MCF 10A (cell line): ENCODE data around the gene RNASEH2B. TPM values are rescaled to one million over a fixed set of nuclear protein-coding genes. Genes with fewer than 3 reads are reported as not detected.

Experiments
- BruUV-seq: library from RNA; stranded (reverse); fragments of 400-500 nt; replicated peaks from 2 replicates; lab custom pipeline; 2021; lab: Mats Ljungman, UMichigan
- CTCF ChIA-PET: fragments of 300-600 bp; sonication (Branson Sonifier 250); formaldehyde crosslinking; extraction: SDS; loops from one replicate; lab custom pipeline; 2021; ENCODE audit warnings: antibody characterized with exemption, inconsistent platforms; lab: Yijun Ruan, JAX
- POLR2A ChIA-PET: fragments of 300-600, 350-650 bp; sonication (Branson Sonifier 250); formaldehyde crosslinking; extraction: SDS; loops from one replicate; lab custom pipeline; 2020; ENCODE audit warnings: antibody characterized with exemption, inconsistent platforms; lab: Yijun Ruan, JAX
- DNase-seq: peaks from one replicate; pipeline ENCODE4 v3.0.0-alpha.2; 2018; ENCODE audit not compliant: unreplicated experiment
- H3K27ac Mint-ChIP-seq: one replicate; pipeline ENCODE4 v1.8.0; 2022; ENCODE audit warnings: mild to moderate bottlenecking, low read depth, mixed read lengths; ENCODE audit not compliant: unreplicated experiment
- H3K27me3 Mint-ChIP-seq: one replicate; pipeline ENCODE4 v1.8.0; 2022; ENCODE audit warnings: mixed read lengths; ENCODE audit not compliant: insufficient read depth, unreplicated experiment
- H3K36me3 Mint-ChIP-seq: one replicate; pipeline ENCODE4 v1.8.0; 2022; ENCODE audit warnings: mild to moderate bottlenecking, moderate library complexity, mixed read lengths; ENCODE audit not compliant: insufficient read depth, unreplicated experiment
- H3K4me1 Mint-ChIP-seq: one replicate; pipeline ENCODE4 v1.8.0; 2022; ENCODE audit warnings: mixed read lengths; ENCODE audit not compliant: insufficient read depth, unreplicated experiment
- H3K4me3 Mint-ChIP-seq: one replicate; pipeline ENCODE4 v1.8.0; 2022; ENCODE audit warnings: mild to moderate bottlenecking, moderate library complexity, mixed read lengths; ENCODE audit not compliant: unreplicated experiment
- H3K9me3 Mint-ChIP-seq: one replicate; pipeline ENCODE4 v1.8.0; 2022; ENCODE audit warnings: mixed read lengths; ENCODE audit not compliant: unreplicated experiment
- CTCF ChIP-seq: fragments of 200-600 bp; IDR thresholded peaks from one replicate; pipeline ENCODE4 v1.8.0; 2022; ENCODE audit warnings: antibody characterized with exemption, mild to moderate bottlenecking; ENCODE audit not compliant: unreplicated experiment
- intact Hi-C: fragments of 100-400 bp; cut with micrococcal nuclease; formaldehyde crosslinking; loops from 2 replicates; pipeline ENCODE4 v1.14.1; 2022
- total RNA-seq: library from RNA; stranded (reverse); gene quantifications from 2 replicates; pipeline ENCODE4 v1.2.3, GENCODE V29; 2022

The RNASEH2B gene
- total RNA-seq, 1 experiment from 2014 or later: 53.3 TPM

GRCh38 chr13:50867637-50867945 lies 42.0 kb upstream of the RNASEH2B start:
- H3K9me3 Mint-ChIP-seq: no peaks in the 10 kb centered on the region
- intact Hi-C loops: no loop called here
- no peak overlapping the region for H3K4me3 Mint-ChIP-seq
- ChIA-PET CTCF (no interaction called here), POLR2A (no interaction called here)
- no TSS peak for BruUV-seq
- H3K27ac Mint-ChIP-seq: no peak overlapping the region
- no peak for DNase-seq
- no peaks in the 10 kb centered on the region for H3K36me3 Mint-ChIP-seq
- peaks cover 15% of the 10 kb centered on the region for H3K27me3 Mint-ChIP-seq
- no peaks in the 10 kb centered on the region for H3K4me1 Mint-ChIP-seq
- no peak for TF ChIP-seq CTCF

- intact Hi-C loops: no loop called here
- no TSS peak for BruUV-seq
- H3K27me3 Mint-ChIP-seq: peaks cover 15% of the 10 kb centered on the region
- H3K9me3 Mint-ChIP-seq: no peaks in the 10 kb centered on the region
- no peaks in the 10 kb centered on the region for H3K36me3 Mint-ChIP-seq
- no peak for DNase-seq
- ChIA-PET CTCF (no interaction called here), POLR2A (no interaction called here)
- H3K27ac Mint-ChIP-seq: no peak overlapping the region
- TF ChIP-seq CTCF: no peak
- H3K4me3 Mint-ChIP-seq: no peak overlapping the region
- no peaks in the 10 kb centered on the region for H3K4me1 Mint-ChIP-seq
Observed at GRCh38 chr13:50871405-50871804, 38.2 kb upstream of the RNASEH2B start.

GRCh38 chr13:50873467-50873866 lies 36.1 kb upstream of the RNASEH2B start:
- H3K27ac Mint-ChIP-seq: no peak overlapping the region
- POLR2A ChIA-PET: no interaction called here
- intact Hi-C loops: no loop called here
- no peaks in the 10 kb centered on the region for H3K27me3 Mint-ChIP-seq
- DNase-seq: no peak
- H3K4me3 Mint-ChIP-seq: no peak overlapping the region
- BruUV-seq: no TSS peak
- no peak for TF ChIP-seq CTCF
- H3K9me3 Mint-ChIP-seq: no peaks in the 10 kb centered on the region
- H3K36me3 Mint-ChIP-seq: no peaks in the 10 kb centered on the region
- CTCF ChIA-PET: no interaction called here
- H3K4me1 Mint-ChIP-seq: no peaks in the 10 kb centered on the region

GRCh38 chr13:50873991-50874390 lies 35.6 kb upstream of the RNASEH2B start:
- no peaks in the 10 kb centered on the region for H3K27me3 Mint-ChIP-seq
- ChIA-PET POLR2A (no interaction called here), CTCF (no interaction called here)
- TF ChIP-seq CTCF: no peak
- no peak for DNase-seq
- no peaks in the 10 kb centered on the region for H3K4me1 Mint-ChIP-seq
- no peaks in the 10 kb centered on the region for H3K36me3 Mint-ChIP-seq
- intact Hi-C loops: no loop called here
- no peaks in the 10 kb centered on the region for H3K9me3 Mint-ChIP-seq
- H3K27ac Mint-ChIP-seq: no peak overlapping the region
- H3K4me3 Mint-ChIP-seq: no peak overlapping the region
- no TSS peak for BruUV-seq
